Tibial artery (tissue), 4 donors: ENCODE data around the gene OR2W3.

Experiments used
- DNase-seq, 2 donors: peaks; one replicate each; pipeline ENCODE4 v3.0.0-alpha.2; 2019
- H3K27ac ChIP-seq, 2 donors: fragments of 200-600 bp; sonication (generic) in 1 of 2; 1 replicate in 1 of 2; 2 replicates in 1 of 2; pipeline ENCODE4 v1.5.1; 2018 to 2019; ENCODE audit warnings: mild to moderate bottlenecking in 1 of 2
- H3K27me3 ChIP-seq, 2 donors: fragments of 200-600 bp; sonication (generic) in 1 of 2; one replicate each; pipeline versions ENCODE4 v1.5.1 to v1.6.0; 2016 to 2019
- H3K36me3 ChIP-seq, 3 donors: fragments of 200-600 bp; sonication (generic) in 2 of 3; one replicate each; pipeline ENCODE4 v1.5.1; 2016 to 2019; ENCODE audit warnings: mild to moderate bottlenecking in 2 of 3
- H3K4me1 ChIP-seq, 4 donors: fragments of 200-600 bp; sonication (generic) in 2 of 4; 1 replicate in 3 of 4; 2 replicates in 1 of 4; pipeline ENCODE4 v1.5.1; 2016 to 2019
- H3K4me3 ChIP-seq, 2 donors: fragments of 200-600 bp; sonication (generic) in 1 of 2; 1 replicate in 1 of 2; 2 replicates in 1 of 2; pipeline ENCODE4 v1.5.1; 2018 to 2019; ENCODE audit warnings: mild to moderate bottlenecking in 2 of 2
- H3K9me3 ChIP-seq, 3 donors: fragments of 200-600 bp; sonication (generic) in 1 of 3; one replicate each; pipeline ENCODE4 v1.5.1; 2016 to 2019
- CTCF ChIP-seq, 2 experiments: fragments of 200-600 bp in 1 of 2; fragments of 450-650 bp in 1 of 2; IDR thresholded peaks; one replicate each; pipeline ENCODE4 v1.5.1; 2017 to 2019; ENCODE audit warnings: antibody characterized with exemption in 2 of 2, mild to moderate bottlenecking in 1 of 2, moderate library complexity in 1 of 2
- intact Hi-C: fragments of 100-400 bp; cut with DNase I; formaldehyde crosslinking; loops from one replicate; pipeline ENCODE4 v1.15.0; 2023; ENCODE audit warnings: low total_unique reads

The OR2W3 gene

GRCh38 chr1:247895163-247895637 lies at the start of gene OR2W3:
TSS of gene OR2W3 (plus strand) at chr1:247895587. CDS start at chr1:247895587, 0 bp downstream.
- no peaks in the 10 kb centered on the region for H3K27me3 ChIP-seq
- intact Hi-C loops, result no loop called here

GRCh38 chr1:247845693-247846017 lies 49.7 kb upstream of the OR2W3 start:
- no peak overlapping the region for H3K27ac ChIP-seq
- H3K4me1 ChIP-seq, result no peaks in the 10 kb centered on the region
- H3K36me3 ChIP-seq, result no peaks in the 10 kb centered on the region
- DNase-seq, result no peak
- no peaks in the 10 kb centered on the region for H3K9me3 ChIP-seq
- intact Hi-C loops, result no loop called here
- no peak for TF ChIP-seq CTCF (IDR thresholded peaks at IDR 0.05)
- H3K27me3 ChIP-seq, result no peaks in the 10 kb centered on the region
- no peak overlapping the region for H3K4me3 ChIP-seq

More at GRCh38 chr1:247895163-247895637, at the start of gene OR2W3:
- H3K27ac ChIP-seq, result no peak within 1 kb of the TSS
- TF ChIP-seq CTCF (IDR thresholded peaks at IDR 0.05), result no peak
- peaks cover 0 to 2% (median 0%) of the 10 kb centered on the region in 3 donors for H3K9me3 ChIP-seq
- H3K4me1 ChIP-seq, result no peaks in the 10 kb centered on the region
- no peak within 1 kb of the TSS for H3K4me3 ChIP-seq
- no peaks in the 10 kb centered on the region for H3K36me3 ChIP-seq
- DNase-seq, result no peak

- no peaks in the 10 kb centered on the region for H3K4me1 ChIP-seq
- TF ChIP-seq CTCF (IDR thresholded peaks at IDR 0.05), result no peak
- no peak for DNase-seq
- H3K9me3 ChIP-seq, result no peaks in the 10 kb centered on the region
- no peaks in the 10 kb centered on the region for H3K36me3 ChIP-seq
- no peaks in the 10 kb centered on the region for H3K27me3 ChIP-seq
- H3K27ac ChIP-seq, result no peak overlapping the region
- H3K4me3 ChIP-seq, result no peak overlapping the region
- intact Hi-C loops, result no loop called here
These were observed 47.0 kb upstream of the OR2W3 start for GRCh38 chr1:247848346-247848745.

- intact Hi-C loops, result no loop called here
- Histone ChIP-seq H3K4me1 (no peaks in the 10 kb centered on the region), H3K36me3 (no peaks in the 10 kb centered on the region), H3K27me3 (no peaks in the 10 kb centered on the region), H3K9me3 (no peaks in the 10 kb centered on the region), H3K27ac (no peak overlapping the region), H3K4me3 (no peak overlapping the region)
- TF ChIP-seq CTCF (IDR thresholded peaks at IDR 0.05), result no peak
- no peak for DNase-seq
These were observed 45.8 kb upstream of the OR2W3 start for GRCh38 chr1:247849616-247850015.

- Histone ChIP-seq H3K4me3 (no peak overlapping the region), H3K36me3 (no peaks in the 10 kb centered on the region), H3K27me3 (peaks cover 0 to 15% of the 10 kb centered on the region in 2 donors), H3K9me3 (no peaks in the 10 kb centered on the region), H3K4me1 (peaks cover 0 to 11% (median 0%) of the 10 kb centered on the region in 4 donors), H3K27ac (no peak overlapping the region)
- DNase-seq, result no peak
- intact Hi-C loops, result no loop called here
- no peak for TF ChIP-seq CTCF (IDR thresholded peaks at IDR 0.05)
These were observed 40.4 kb upstream of the OR2W3 start for GRCh38 chr1:247854899-247855545.
